ENCODE measurements around the gene CFAP90.

DNA sequence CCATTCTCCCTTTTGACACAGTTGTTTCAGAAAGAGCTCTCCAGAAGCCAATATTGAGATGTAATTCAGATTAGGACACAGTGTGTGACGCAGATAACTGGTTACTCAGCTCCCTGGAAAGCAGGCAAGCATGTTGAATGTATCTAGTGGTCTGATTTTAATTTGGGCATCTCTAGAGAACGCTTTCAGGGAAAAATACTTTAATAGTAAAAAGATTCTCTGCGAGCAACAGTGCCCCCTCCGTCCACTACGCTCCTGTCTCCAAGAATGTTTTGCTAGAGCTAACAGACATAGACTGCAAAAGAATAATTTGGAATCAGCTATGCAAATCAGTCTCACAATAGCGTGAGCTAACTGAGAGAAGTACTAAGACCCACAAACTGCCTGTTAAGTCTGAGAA is 23.3 kb downstream of the CFAP90 start:
- TF ChIP-seq CTCF (IDR thresholded peaks at IDR 0.05) (peak in 3 of 4 experiments; percentile 4 to 45 (median 29)), POLR2A (IDR thresholded peaks at IDR 0.05) (no peak)

Measured in uterus (tissue), 2 donors.